HG03442 (cell line): ENCODE measurements around the gene HOXB13.

Experiments used
- ATAC-seq: cut with Tn5 transposase; IDR thresholded peaks from one replicate; pipeline ENCODE4 v1.9.1; 2021; ENCODE audit warnings: mild to moderate bottlenecking, moderate library complexity; ENCODE audit not compliant: unreplicated experiment

Gene HOXB13

DNA sequence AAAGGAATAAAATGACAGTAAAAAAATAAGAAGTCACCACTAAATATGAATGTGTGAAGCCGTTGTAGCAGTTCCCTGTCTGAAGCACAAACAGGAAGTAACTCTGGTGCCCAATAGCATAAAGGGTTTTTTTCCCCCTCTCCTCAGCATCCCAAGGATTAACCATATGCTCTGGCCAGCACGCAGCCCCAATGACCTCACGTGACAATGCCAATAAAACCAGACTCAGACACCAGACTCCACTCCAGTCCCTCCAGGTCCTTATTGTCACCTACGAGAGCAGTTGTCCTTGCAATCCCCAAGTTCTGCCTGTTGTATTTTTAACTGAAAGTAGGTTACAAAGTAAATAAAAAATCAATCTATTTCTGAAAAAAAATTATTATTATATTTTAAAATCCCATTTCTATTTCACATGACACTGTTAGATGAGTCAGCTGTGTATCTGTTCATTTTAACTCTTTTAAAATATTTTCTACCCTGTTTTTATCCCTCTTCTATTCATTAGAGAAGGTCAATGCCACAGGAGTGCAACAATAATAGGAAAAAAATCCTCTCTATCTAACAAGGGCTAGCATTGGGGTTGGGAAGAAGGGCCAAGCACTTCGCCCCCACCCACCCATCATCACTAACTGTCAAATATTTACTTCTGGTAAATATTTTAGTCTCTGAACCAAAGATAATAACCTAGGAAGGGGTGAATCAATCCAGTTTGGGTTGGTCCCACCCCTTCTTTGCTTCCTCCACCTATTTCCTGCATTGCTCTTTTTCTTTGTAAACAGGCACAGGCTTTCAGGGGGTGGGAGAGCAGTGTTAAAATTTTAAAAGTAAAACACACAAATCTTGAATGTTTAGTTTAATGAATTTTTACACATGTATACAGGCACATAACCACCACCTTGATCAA, 12.8 kb downstream of the HOXB13 start:
- no peak for ATAC-seq

DNA sequence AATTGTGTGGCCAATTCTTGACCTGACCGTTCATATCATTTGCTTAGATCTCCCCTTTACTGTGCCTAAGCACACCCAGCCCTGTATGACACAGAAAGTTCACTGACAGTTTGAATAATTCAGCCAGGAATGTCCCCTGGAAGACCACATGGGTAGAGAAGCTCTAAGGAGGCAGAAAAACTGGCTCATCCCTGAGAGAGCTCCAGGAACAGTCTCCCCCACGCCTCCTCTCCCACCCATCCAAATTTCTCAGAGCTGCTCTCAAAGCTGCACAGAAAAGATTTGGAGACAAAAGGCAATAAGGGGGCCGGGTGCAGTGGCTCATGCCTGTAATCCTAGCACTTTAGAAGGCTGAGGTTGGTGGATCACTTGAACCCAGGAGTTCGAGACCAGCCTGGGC, 17.4 kb downstream of the HOXB13 start:
- ATAC-seq: no peak

DNA sequence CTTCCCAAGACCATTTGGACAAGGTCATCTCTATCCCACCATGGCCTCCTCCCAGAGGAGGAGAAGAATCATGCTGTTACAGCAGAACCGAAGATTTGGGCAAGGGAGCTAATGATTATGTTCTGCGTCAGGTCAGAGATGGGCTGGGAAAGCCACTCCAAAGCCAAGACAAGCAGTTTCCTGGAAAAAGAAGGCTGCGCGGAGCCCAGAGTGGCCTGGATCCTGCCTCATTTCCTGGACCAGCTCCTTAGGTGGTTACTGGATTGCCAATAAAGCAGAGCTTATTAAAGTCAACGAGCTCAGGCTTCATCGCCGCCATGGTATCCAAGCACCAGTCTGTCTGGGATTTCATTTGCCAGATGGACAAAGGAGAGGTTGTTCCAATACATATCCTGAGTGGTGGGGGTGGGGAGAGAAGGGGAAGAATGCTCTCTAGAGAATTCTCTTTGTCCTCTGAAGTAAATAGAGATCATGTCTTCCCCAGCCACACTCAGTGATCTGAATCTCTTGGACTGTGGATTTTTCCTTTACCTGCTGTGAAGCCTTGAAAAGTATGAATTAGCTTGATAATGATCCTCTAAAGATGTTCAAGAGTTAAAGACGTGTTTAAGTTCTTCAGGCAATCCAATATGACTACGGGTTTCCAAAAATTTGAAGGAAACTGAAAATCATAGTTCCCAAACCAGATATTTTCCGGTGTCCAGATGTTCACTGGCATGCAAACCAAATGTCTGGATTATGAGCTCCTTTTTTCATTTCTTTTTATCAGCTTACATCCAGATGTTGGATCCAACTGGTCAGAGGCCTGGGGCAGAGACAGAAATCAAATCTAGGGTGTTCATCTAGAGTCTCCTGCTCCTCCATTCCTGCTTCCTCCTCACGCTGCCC, 23.9 kb downstream of the HOXB13 start:
- ATAC-seq: no peak

DNA sequence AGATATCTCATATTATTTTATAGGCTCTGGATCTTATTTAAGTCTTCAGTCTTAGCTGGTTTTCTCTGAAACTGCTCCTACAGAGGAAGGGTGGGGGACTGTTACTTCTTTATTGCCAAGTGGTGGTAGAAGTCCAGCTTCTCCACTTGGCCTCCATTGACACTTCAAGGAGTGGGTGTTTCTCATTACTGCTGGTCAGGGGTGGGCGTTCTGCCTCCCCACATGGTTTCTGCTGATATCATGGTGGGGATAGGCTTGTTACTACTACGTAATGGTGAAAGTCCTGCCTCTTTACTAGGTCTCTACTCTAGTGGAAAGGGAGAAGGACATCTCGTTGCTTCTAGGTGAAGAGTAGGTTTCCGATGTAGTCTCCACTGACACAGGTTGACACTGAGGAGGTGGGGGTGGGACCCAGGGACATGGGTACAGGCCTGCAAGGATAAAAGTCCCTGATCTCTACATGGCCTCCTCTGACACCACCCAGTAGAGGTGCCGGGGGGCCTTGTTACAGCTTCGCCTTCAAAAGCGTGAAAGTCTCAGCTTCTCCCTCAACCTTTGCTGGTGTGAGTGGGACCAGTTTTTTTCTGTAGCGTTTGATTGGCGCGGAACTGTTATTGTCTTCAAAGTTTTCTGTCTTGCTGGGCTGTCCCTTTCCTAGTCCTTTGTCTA, 26.6 kb downstream of the HOXB13 start:
- no peak for ATAC-seq

DNA sequence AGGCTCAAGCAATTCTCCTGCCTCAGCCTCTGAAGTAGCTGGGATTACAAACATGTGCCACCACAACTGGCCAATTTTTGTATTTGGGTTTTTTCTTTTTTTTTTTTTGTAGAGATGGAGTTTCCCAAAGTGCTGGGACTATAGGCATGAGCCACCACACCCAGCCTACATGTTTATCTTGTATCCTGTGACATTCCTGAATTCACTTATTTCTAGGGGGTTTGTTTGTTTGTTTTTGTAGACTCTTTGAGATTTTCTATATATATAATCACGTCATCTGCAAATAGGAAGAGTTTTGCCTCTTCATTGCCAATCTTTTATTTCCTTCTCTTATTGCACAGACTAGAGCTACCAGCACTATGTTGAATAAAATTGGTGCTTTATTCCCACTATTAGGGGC, 35.4 kb downstream of the HOXB13 start:
- ATAC-seq: no peak

DNA sequence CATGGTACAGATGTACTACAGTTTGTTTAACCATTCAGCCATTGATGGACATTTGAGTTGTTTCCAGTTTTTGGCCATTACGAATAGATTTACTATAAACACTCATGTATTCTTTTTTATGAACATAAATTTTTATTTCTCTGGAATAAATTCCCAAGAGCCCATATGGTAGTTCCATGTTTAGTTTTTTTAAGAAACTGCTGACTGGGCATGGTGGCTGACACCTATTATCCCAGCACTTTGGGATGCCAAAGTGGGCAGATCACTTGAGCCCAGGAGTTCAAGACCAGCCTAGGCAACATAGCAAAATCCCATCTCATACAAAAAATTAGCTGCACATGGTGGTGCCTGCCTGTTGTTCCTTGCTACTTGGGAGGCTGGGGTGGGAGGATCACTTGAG, 36.5 kb downstream of the HOXB13 start:
- ATAC-seq: no peak

DNA sequence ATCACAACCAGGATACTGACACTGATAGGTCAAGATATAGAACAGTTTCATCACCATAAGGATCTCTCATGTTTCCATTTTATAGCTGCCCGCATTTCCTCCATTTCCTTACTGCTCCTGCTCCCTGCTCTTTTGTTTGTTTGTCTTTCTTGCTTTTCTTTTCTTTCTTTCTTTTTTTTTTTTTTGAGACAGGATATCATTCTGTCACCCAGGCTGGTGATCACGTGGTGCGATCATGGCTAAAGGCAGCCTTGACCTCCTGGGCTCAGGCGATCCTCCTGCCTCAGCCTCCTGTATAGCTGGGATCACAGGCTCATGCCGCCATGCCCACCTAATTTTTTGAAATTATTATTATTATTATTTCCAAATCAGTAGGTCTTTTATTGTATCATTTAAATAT, 37.9 kb downstream of the HOXB13 start:
- ATAC-seq: no peak

DNA sequence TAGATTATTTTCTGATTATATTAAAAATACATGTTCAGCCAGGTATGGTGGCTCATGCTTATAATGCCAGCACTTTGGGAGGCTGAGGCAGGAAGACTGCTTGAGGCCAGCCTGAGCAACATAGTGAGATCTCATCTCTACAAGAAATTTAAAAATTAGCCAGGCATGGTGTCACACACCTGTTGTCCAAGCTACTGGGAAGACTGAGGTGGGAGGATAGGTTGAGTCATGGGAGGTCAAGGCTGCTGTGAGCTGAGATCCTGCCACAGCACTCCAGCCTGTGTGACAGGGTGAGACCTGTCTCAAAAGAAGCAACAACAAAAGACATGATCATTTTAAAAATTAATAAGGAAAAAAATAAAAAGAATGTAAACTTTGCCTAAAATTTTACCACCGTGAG, 46.9 kb downstream of the HOXB13 start:
- no peak for ATAC-seq

DNA sequence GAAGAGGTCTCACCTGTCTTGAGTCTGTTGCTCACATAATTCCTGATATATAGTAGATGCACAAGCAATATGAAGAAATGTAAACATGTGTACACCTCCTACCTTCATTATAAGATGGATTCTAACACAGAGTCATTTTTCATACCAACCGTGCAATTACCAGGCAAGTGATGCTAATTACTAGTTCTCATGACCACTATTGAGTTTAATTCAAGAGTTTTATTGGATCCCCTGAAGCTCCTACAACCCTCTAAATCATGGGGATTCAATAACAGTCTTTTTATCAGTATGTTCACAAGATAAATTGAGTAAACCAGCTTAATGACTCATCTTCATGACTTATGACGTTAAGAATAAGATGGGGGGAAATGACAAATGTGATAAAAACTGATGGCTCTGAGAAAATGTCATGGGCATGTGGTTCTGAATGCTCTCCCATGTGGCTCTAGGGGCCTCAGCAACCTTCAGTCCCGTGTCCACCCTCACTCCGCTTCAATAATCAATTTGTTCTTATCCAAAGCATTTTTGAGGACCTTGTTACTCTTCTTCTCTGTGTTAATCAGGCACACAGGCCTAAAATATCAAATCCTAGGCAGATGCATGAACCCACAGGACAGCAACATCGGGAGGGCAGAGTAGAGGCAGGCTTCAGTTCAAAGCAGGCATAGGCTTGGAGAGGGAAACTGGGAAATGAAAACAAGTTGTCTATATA, 49.0 kb downstream of the HOXB13 start:
- ATAC-seq: no peak

DNA sequence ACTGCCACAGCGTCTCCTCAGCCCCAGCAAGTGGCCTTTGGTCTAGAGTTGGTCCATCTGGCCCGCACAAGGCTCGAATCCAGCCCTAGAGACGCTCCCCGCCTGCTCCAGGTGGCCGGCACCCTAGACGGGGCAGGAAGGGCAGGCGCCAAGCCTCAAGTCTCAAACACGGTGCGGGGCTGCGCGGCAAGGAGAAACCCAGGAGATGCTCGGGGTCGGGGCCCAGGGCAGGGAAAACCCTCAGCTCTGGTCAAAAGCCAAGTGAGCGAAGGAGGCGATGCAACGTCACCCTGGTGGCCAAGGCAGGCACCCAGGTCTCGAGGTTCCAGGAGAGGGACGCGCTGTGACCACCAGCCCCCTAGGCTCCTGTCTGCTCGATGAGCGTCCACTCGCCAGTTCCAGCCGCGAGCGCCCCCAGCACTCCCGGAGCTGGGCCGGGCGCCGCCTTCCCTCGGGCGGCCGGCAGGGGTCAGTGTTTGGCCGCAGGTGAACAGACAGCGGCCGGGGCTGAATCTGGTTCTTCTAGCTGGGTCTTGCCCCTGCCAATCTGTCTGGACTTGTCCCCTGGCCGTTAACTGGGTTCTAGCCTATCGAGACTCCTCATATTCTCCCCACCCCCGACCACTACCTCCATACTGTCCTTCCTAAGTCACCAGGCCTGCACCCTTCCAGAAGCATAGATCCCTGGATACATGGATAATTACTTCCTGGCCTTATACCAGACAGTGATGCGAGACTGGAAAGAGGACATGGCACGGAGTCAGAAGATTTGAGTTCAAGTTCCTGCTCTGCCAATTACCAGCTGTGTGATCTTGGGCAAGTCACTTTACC, 50.2 kb downstream of the HOXB13 start:
- no peak for ATAC-seq

DNA sequence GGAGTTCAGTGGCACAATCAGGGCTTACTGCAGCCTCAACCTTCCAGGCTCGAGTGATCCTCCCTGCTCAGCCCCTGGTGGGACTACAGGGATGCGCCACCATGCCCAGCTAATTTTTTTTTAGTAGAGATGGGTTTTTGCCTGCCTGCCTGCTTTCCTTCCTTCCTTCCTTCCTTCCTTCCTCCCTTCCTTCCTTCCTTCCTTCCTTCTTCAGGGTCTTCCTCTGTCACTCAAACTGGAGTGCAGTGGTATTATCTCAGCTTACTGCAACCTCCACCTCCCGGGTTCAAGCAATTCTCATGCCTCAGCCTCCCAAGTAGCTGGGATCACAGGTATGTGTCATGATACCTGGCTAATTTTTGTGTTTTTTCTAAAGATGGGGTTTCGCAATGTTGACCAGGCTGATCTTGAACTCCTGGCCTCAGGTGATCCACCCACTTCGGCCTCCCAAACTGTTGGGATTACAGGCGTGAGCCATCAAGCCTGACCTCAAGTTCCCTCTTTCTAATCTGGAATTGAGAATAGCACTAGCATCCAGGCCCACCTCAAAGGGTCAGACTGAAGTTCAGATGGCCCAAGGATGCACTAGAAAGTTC, 51.5 kb downstream of the HOXB13 start:
- no peak for ATAC-seq
